GM18870 (cell line): ENCODE data around the gene FRMPD4.

Experiments used
- ATAC-seq: cut with Tn5 transposase; IDR thresholded peaks from one replicate; pipeline ENCODE4 v1.9.1; 2021; ENCODE audit warnings: moderate library complexity; ENCODE audit not compliant: unreplicated experiment

FRMPD4 gene

GRCh38 chrX:12292996-12293765, 154.9 kb downstream of the FRMPD4 start:
- ATAC-seq = no peak

GRCh38 chrX:12297353-12297752, 159.1 kb downstream of the FRMPD4 start:
- ATAC-seq = no peak

- ATAC-seq = no peak
Measured at GRCh38 chrX:12301288-12301687, 163.0 kb downstream of the FRMPD4 start.

- no peak for ATAC-seq
Measured at GRCh38 chrX:12304261-12304660, 166.0 kb downstream of the FRMPD4 start.

GRCh38 chrX:12307961-12308360, 169.7 kb downstream of the FRMPD4 start:
- ATAC-seq = no peak

GRCh38 chrX:12308420-12308819, 170.1 kb downstream of the FRMPD4 start:
- ATAC-seq = no peak

GRCh38 chrX:12309040-12309743, 170.9 kb downstream of the FRMPD4 start:
- no peak for ATAC-seq

- ATAC-seq = no peak
Measured at GRCh38 chrX:12309744-12310076, 171.4 kb downstream of the FRMPD4 start.

GRCh38 chrX:12314651-12315050, 176.4 kb downstream of the FRMPD4 start:
- no peak for ATAC-seq

- no peak for ATAC-seq
Measured at GRCh38 chrX:12315526-12315925, 177.3 kb downstream of the FRMPD4 start.

GRCh38 chrX:12319003-12319519, 180.8 kb downstream of the FRMPD4 start:
- no peak for ATAC-seq

- ATAC-seq = no peak
Measured at GRCh38 chrX:12319992-12320391, 181.7 kb downstream of the FRMPD4 start.

- ATAC-seq = no peak
Measured at GRCh38 chrX:12322031-12322430, 183.8 kb downstream of the FRMPD4 start.

- no peak for ATAC-seq
Measured at GRCh38 chrX:12325171-12325570, 186.9 kb downstream of the FRMPD4 start.

- ATAC-seq = no peak
Measured at GRCh38 chrX:12327836-12328235, 189.6 kb downstream of the FRMPD4 start.

GRCh38 chrX:12329476-12329875, 191.2 kb downstream of the FRMPD4 start:
- no peak for ATAC-seq

- ATAC-seq = no peak
Measured at GRCh38 chrX:12330841-12331240, 192.6 kb downstream of the FRMPD4 start.

- no peak for ATAC-seq
Measured at GRCh38 chrX:12332786-12333347, 194.6 kb downstream of the FRMPD4 start.

- ATAC-seq = no peak
Measured at GRCh38 chrX:12339921-12340320, 201.6 kb downstream of the FRMPD4 start.

GRCh38 chrX:12344954-12345353, 206.7 kb downstream of the FRMPD4 start:
- ATAC-seq = no peak

GRCh38 chrX:12349201-12349600, 210.9 kb downstream of the FRMPD4 start:
- no peak for ATAC-seq

GRCh38 chrX:12352922-12353321, 214.6 kb downstream of the FRMPD4 start:
- no peak for ATAC-seq
